Cerebellar cortex (tissue), 1 donor: ENCODE data around the gene VSTM4.

Experiments
- DNase-seq: peaks from one replicate; pipeline ENCODE4 v3.0.0-alpha.2; 2015; ENCODE audit warnings: low spot score

The VSTM4 gene

DNA sequence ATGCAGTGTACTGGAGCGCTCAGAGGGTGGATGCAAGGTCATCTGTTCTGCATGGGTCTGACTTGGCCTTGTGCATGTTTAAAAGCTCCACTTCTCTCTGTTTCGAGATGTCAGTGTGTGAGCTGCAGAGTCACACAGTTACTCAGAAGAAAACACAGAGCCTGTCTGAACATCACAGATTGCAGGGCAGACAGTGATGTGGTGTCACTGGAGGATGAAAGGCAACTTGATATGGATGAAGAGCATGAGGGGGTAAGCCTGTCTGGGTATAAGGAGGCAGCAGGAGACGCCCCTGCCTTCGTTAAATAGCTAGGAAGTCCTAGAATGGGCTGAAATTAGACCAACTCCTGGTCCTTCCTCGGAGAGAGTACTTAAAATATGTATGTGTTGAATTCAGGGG is 108.2 kb downstream of the VSTM4 start:
- DNase-seq, result no peak

GRCh38 chr10:49005270-49005669 is 110.1 kb downstream of the VSTM4 start:
- DNase-seq, result no peak

DNA sequence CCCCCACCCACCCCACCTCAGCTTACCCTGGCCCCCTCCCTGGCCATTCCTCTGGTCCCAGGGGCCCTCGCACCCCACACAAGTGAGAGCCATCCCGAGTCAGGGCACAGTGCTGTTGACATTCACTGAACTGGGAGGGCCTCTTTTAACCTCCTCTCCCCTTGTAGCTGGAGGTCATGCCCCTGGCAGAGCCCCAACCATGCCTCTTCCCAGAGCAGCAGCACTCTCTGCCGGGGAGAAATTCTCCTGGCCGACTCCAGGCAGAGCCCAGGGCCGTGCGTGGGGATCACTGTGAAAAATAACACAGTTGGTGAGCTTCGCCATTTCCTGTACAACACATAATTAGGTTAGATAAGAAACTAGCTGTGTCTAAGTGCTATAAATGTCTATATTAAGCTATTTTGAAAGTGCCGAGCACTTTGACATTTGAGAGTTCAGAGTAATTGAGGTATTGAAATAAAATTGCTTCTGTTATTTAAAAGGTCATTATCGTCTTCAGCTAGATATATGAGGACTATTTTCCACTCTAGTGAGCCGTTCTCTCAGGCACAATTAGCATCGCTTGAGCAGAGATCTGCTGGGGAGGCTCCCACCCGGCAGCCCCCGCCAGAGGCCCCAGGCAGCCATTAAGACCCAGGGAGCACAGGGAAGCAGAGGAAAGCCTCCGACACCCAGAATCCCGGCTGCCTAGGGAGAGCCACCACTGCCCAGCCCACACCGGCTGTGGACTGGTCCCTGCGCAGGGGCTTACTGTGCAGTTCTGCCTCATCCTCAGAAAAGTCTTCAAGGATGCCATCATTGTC is 113.3 kb downstream of the VSTM4 start:
- no peak for DNase-seq

- DNase-seq, result peak; percentile 34
Measured at GRCh38 chr10:49001402-49001801, 113.9 kb downstream of the VSTM4 start.

- DNase-seq, result peak; percentile 35
Measured at GRCh38 chr10:49000437-49001398, 114.6 kb downstream of the VSTM4 start.

- DNase-seq, result no peak
Measured at GRCh38 chr10:48999346-48999745, 116.0 kb downstream of the VSTM4 start.

GRCh38 chr10:48996329-48996728 is 119.0 kb downstream of the VSTM4 start:
- DNase-seq, result no peak

GRCh38 chr10:48993627-48994026 is 121.7 kb downstream of the VSTM4 start:
- no peak for DNase-seq

GRCh38 chr10:48990226-48990625 is 125.1 kb downstream of the VSTM4 start:
- no peak for DNase-seq

DNA sequence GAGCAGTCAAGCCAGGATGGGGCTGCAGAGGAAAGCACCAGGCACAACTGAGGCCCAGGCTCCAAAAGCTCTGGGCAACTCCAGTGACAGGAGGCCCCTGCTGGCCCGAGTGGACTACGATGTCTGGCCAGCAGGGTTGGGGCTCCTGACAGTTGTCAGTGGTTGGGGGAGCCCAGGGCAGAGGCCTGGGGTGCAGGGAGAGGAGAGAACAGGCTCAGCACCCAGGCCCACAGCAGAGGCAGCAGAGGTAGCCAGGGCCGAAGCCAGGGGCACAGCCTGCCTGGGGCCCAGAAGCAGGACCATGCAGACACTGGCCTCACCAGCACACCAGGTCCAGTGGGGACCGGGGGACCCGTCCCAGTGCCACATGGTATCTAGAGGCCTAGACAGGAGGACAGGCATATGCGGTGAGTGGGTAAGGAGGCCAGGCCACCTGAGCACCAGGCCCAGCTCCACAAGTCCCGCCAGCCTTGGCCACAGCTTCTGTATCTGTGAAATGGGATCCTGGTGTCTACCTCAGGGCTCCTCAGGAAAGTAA is 129.6 kb downstream of the VSTM4 start:
- DNase-seq, result no peak

DNA sequence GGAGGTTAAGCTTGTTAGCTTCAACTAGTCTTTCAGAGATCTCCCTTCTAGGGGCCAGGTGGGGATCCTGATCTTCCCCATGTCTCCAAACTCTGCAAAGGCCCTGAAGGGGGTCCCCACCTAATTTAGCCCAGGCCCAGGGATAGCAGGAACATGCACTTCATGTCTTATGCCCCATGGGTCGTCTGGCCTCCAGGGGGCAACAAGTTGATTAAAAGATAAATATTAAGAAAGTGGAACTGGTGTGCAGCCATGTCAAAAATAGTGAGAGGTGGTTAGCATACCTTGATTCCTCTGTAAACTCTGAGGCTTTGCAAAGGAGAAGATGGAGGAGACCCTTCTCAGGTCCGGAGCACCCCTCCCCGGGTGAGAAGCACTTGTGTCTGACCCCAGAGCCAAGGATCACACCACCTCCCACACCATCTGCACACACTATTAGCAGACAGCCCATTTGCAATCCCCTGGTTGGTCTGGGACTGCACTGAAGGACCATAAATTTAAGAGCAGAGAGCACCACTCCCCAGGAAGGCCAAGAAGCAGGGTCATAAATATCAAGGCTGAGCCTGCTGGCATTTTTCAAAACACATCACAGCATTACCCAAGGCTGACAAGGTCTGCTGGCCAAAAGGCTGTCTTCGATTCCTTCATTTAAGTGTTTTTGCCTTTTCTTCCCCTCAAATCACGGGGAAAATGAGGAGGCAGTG is 131.5 kb downstream of the VSTM4 start:
- DNase-seq, result no peak

DNA sequence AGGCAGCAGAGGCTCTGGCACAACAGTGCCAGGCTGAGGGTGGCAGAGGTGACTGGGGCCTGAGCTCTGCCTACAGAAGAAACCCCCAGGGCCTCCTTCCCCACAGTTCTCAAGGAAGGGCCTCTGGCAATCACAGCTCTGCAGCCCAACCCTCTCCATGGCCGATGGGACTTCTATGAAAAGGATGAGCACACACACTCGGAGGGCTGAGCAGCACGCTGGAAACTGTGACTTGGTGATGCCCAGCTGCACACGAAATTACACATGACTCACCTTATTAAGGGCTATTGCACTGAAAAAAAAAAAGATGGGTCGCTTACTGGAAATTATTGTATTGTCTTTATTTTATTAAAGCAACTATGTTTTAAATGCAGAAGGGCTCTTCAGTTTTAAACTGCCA is 132.7 kb downstream of the VSTM4 start:
- DNase-seq, result no peak

DNA sequence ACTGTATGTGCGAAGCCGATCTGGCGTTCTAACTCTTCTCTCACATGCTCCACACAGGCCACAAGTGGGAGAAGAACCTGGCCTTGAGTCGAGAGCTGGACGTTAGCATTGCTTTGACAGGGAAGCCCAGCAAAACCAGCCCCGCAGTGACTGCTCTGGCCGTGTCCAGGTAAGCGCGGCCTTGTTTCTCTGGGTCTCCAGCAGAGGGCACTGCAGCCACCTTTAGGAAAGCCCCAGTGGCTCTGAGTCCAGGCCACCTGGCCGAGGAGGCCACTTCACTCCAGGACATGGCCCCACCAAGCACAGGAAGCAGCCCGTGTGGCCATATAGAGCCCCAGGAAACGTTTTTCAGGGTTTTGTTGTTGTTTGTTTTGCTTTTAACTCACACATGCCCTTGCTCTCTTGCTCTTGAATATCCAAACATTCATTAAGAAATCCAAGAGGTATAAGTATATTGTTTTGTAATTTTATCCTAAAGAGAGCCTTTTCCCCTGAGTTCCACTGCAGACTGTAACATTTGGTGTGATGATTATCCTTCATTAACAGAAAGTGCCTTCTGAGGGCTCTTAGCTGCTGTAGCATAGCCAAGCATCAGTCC is 133.9 kb downstream of the VSTM4 start:
- DNase-seq, result peak; percentile 70

- DNase-seq, result no peak
Measured at GRCh38 chr10:48978318-48978717, 137.0 kb downstream of the VSTM4 start.

DNA sequence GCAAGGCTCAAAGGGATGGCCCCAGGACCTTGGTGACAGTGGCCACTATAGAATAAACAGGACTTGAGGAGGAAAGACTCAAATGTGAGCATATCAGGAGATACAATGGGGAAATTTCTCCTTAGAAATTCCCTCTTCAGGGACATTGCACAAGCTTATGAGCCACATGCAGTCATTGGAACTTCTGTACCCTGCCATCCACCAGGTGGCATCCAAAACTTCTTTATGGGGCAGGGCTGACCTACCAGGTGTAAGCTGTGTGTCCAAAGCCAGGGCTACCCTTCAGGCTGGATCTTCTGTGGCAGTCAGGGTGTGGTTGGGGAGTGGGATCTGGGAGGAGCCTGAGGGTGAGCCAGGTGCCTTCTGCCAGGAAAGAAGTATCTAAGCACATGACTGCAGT is 139.1 kb downstream of the VSTM4 start:
- DNase-seq, result peak; percentile 33

- no peak for DNase-seq
Measured at GRCh38 chr10:48974510-48975156, 140.7 kb downstream of the VSTM4 start.

DNA sequence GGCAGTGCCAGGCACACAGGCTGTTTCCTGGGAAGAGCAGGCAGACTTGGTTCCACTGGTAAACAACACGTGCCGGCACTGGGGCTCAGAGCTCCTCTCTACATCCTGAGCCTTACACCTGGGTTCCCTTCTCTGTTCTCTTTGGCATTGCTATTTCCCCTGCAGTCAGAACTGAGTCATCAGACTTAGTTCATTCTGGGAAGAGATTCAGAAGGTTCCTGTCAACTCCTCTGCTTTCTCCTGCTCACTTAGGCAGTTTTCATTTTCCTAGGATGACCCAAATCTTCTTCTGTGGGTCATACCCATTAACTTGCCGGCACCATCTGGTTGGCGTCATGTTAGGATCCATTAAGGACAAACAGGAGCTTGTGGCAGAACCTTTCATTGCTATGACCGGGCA is 142.3 kb downstream of the VSTM4 start:
- no peak for DNase-seq

DNA sequence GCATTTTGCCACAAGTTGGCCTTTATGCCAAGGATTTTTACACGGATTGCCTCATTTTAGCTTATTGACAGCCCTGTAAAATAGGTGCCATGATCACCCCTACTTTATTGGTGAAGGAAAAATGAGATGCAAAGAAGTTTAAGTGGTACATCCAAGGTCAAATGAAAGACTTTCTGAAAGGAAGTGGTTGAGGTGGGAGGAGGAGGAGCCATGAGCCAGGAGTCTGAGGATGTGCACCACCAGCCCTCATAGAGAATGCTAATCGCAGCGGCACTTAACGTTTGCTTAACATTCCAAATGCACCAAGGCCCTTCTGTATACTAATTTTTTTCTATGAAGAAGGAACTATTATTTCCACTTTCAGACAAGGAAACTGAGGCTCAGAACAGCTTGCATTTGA is 144.7 kb downstream of the VSTM4 start:
- no peak for DNase-seq

- no peak for DNase-seq
Measured at GRCh38 chr10:48970046-48970445, 145.3 kb downstream of the VSTM4 start.

DNA sequence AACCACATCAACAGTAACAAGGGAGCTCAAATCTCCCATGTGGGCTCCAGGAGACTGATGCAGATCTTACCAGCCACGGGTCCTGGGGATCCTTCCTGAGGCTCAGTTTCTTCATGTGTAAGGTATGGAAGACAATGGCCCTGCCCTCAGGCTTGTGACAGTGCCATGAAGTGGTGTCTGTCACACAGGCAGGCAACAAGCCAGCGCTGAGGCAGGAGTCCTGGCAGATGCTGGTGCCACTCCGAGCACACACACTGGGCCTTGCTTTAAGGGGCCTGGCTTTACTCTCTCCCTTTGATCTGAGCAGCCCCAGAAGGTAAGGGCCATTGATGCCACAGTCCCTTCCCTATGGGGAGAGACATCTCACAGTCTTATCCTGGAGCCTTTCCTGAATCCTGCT is 147.3 kb downstream of the VSTM4 start:
- no peak for DNase-seq

- DNase-seq, result no peak
Measured at GRCh38 chr10:48965460-48965859, 149.9 kb downstream of the VSTM4 start.
